Kidney (tissue), 14 donors: ENCODE data around the gene BAZ1A. TPM values are rescaled to one million over a fixed set of nuclear protein-coding genes. Genes with fewer than 3 reads are reported as not detected.

Experiments
- DNase-seq, 5 donors: peaks; one replicate each; pipeline ENCODE4 v3.0.0-alpha.2; 2013 to 2020
- FAIRE-seq: peaks from 2 replicates; lab custom pipeline; 2012; peaks lifted over from hg19 to GRCh38; lab: Jason Lieb, UNC
- H3K27ac ChIP-seq, 2 donors: one replicate each; pipeline ENCODE4 v1.7.0; 2013; ENCODE audit warnings: low read depth in 2 of 2, low read length in 2 of 2, inconsistent platforms in 1 of 2
- H3K27me3 ChIP-seq: one replicate; pipeline ENCODE4 v1.7.1; 2013; ENCODE audit warnings: low read length, inconsistent platforms; ENCODE audit not compliant: control insufficient read depth, insufficient read depth
- H3K36me3 ChIP-seq, 3 donors: one replicate each; pipeline versions ENCODE4 v1.7.0 to v1.7.1; 2013; ENCODE audit warnings: low read length in 3 of 3, control low read depth in 1 of 3, inconsistent platforms in 1 of 3; ENCODE audit not compliant: insufficient read depth in 3 of 3, control insufficient read depth in 2 of 3
- H3K4me1 ChIP-seq, 3 donors: one replicate each; pipeline versions ENCODE4 v1.7.0 to v1.7.1; 2013; ENCODE audit warnings: low read length in 3 of 3, inconsistent platforms in 1 of 3, low read depth in 1 of 3; ENCODE audit not compliant: control insufficient read depth in 2 of 3, insufficient read depth in 2 of 3
- H3K4me3 ChIP-seq, 3 donors: one replicate each; pipeline versions ENCODE4 v1.7.0 to v1.8.1; 2013; ENCODE audit warnings: low read length in 3 of 3, control low read depth in 1 of 3, inconsistent platforms in 1 of 3
- H3K9ac ChIP-seq, 3 donors: one replicate each; pipeline versions ENCODE4 v1.7.0 to v1.7.1; 2013; ENCODE audit warnings: low read length in 3 of 3, control low read depth in 1 of 3, inconsistent platforms in 1 of 3
- H3K9me3 ChIP-seq, 3 donors: one replicate each; pipeline versions ENCODE4 v1.7.0 to v1.7.1; 2013; ENCODE audit warnings: low read length in 3 of 3, control low read depth in 1 of 3, inconsistent platforms in 1 of 3; ENCODE audit not compliant: control insufficient read depth in 2 of 3, insufficient read depth in 1 of 3
- CTCF ChIP-seq: IDR thresholded peaks from 3 replicates; pipeline ENCODE4 v1.5.1; 2012; ENCODE audit warnings: mild to moderate bottlenecking, moderate library complexity, borderline replicate concordance; ENCODE audit not compliant: insufficient read depth; ENCODE audit errors: extremely low read depth
- intact Hi-C: fragments of 100-400 bp; cut with DNase I; formaldehyde crosslinking; loops from one replicate; pipeline ENCODE4 v1.11.1; 2022
- polyA plus RNA-seq: library from polyadenylated mRNA; stranded (reverse); fragments of 350-450 nt; fragmentation: Illumina TruSeq; extraction: RNeasy Lipid Tissue Mini Kit (QIAGEN cat#74804); gene quantifications from one replicate; pipeline ENCODE4 v1.2.3, GENCODE V29; 2014; ENCODE audit warnings: low read depth, low replicate concordance; ENCODE audit not compliant: insufficient read depth
- total RNA-seq: library from RNA; stranded (reverse); fragmentation: NEBNext Ultra II Directional; extraction: Animal tissue kit (Norgen Biotek cat#: 25700); gene quantifications from one replicate; pipeline ENCODE4 v1.2.1, GENCODE V29; 2021
- donor health status: control.
- donor health status: control.
- donor health status: control.
- donor health status: control.
- donor health status: control.
- donor health status: DM: yes; HTN: yes; CAD: no.
- donor health status: Normal renal cell carcinoma (clear cell type).

BAZ1A gene
- total and polyA plus RNA-seq, 2 donors from 2014 or later, result 3.1 to 20.8 TPM

- H3K9ac ChIP-seq, result no peak overlapping the region
- DNase-seq, result peak in 2 of 5 donors; percentile 39 to 52
- no peak for FAIRE-seq
- no peaks in the 10 kb centered on the region for H3K36me3 ChIP-seq
- no peak overlapping the region for H3K4me3 ChIP-seq
- H3K27ac ChIP-seq, result no peak overlapping the region
- no peaks in the 10 kb centered on the region for H3K4me1 ChIP-seq
- no peaks in the 10 kb centered on the region for H3K9me3 ChIP-seq
- TF ChIP-seq CTCF, result no peak
- no peaks in the 10 kb centered on the region for H3K27me3 ChIP-seq
- intact Hi-C loops, result no loop called here
Observed at GRCh38 chr14:34733245-34733644, 141.9 kb downstream of the BAZ1A start.

DNA sequence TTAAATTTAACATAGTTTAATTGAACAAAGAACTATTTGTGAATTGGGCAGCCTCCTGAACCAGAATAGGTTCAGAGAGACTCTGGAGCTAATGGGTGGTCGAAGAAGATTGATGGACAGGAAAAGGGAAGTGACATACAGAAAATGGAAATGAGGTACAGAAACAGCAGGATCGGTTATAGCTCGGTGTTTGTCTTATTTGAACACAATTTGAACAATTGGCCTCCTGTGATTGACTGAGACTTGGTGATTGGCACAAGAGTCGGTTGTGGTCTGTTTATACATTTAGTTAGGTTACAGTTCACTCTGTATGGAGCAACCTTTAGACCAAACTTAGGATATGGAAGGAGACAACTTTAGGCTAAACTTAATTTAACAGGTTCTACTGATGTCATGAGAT, 142.4 kb downstream of the BAZ1A start:
- Histone ChIP-seq H3K9me3 (no peaks in the 10 kb centered on the region), H3K9ac (no peak overlapping the region), H3K27me3 (no peaks in the 10 kb centered on the region), H3K4me3 (no peak overlapping the region), H3K4me1 (no peaks in the 10 kb centered on the region), H3K36me3 (no peaks in the 10 kb centered on the region), H3K27ac (no peak overlapping the region)
- intact Hi-C loops, result no loop called here
- FAIRE-seq (no peak), DNase-seq (no peak)
- TF ChIP-seq CTCF, result no peak

- FAIRE-seq (no peak), DNase-seq (no peak)
- no peak overlapping the region for H3K9ac ChIP-seq
- H3K4me1 ChIP-seq, result no peaks in the 10 kb centered on the region
- intact Hi-C loops, result loop anchor here (5.0 kb wide), 1 partner anchor 47 kb away; no protein-coding TSS in a partner anchor
- H3K4me3 ChIP-seq, result no peak overlapping the region
- no peak overlapping the region for H3K27ac ChIP-seq
- no peaks in the 10 kb centered on the region for H3K27me3 ChIP-seq
- no peaks in the 10 kb centered on the region for H3K9me3 ChIP-seq
- H3K36me3 ChIP-seq, result no peaks in the 10 kb centered on the region
- TF ChIP-seq CTCF, result no peak
Observed at GRCh38 chr14:34723867-34724266, 151.3 kb downstream of the BAZ1A start.
